Prostate gland (tissue), 2 donors: ENCODE measurements around the gene USP47. TPM values are rescaled to one million over a fixed set of nuclear protein-coding genes. Genes with fewer than 3 reads are reported as not detected.

ENCODE experiments used
- DNase-seq: peaks from one replicate; pipeline ENCODE4 v3.0.0-alpha.2; 2019; ENCODE audit warnings: low spot score
- H3K27ac ChIP-seq, 2 donors: fragments of 200-600 bp; sonication (generic); 2 replicates each; pipeline ENCODE4 v1.5.1; 2017 to 2019
- H3K27me3 ChIP-seq: fragments of 200-600 bp; sonication (generic); replicated peaks from 2 replicates; pipeline ENCODE4 v1.5.1; 2019; ENCODE audit not compliant: insufficient read depth
- H3K36me3 ChIP-seq, 2 donors: fragments of 200-600 bp; sonication (generic); 1 replicate in 1 of 2; 2 replicates in 1 of 2; pipeline versions ENCODE4 v1.5.1 to v1.8.1; 2017 to 2019
- H3K4me1 ChIP-seq: fragments of 200-600 bp; sonication (generic); replicated peaks from 2 replicates; pipeline ENCODE4 v1.5.1; 2019
- H3K4me3 ChIP-seq, 2 donors: fragments of 200-600 bp; sonication (generic); 2 replicates each; pipeline ENCODE4 v1.5.1; 2017 to 2019
- H3K9me3 ChIP-seq: fragments of 200-600 bp; sonication (generic); 2 replicates; pipeline ENCODE4 v1.5.1; 2017
- POLR2A ChIP-seq: fragments of 450-650 bp; IDR thresholded peaks from one replicate; pipeline ENCODE4 v1.6.1; 2016; ENCODE audit warnings: antibody characterized with exemption, mild to moderate bottlenecking
- POLR2AphosphoS5 ChIP-seq: sonication (generic); formaldehyde crosslinking; IDR thresholded peaks from one replicate; pipeline ENCODE4 v1.6.1; 2017; ENCODE audit warnings: antibody characterized with exemption
- WGBS: methylation state at CpG from one replicate; pipeline ENCODE4 v1.1.5; 2018; 5-methylcytosine and 5-hydroxymethylcytosine counted together
- intact Hi-C: fragments of 100-400 bp; cut with DNase I; formaldehyde crosslinking; loops from one replicate; pipeline ENCODE4 v1.14.2; 2022
- total RNA-seq, 2 donors: library from RNA; depleted of rRNA; stranded (reverse); fragments of >200 nt; gene quantifications; one replicate each; pipeline ENCODE4 v1.1.0, GENCODE V29; 2016
- TF ChIP-seq, protein P1 (sequence below), 4 experiments: fragments of 200-600 bp in 2 of 4; fragments of 450-650 bp in 2 of 4; sonication (generic) in 2 of 4; IDR thresholded peaks; 1 replicate in 3 of 4; 2 replicates in 1 of 4; pipeline ENCODE4 v1.5.1; 2016 to 2019; ENCODE audit warnings: antibody characterized with exemption in 4 of 4, mild to moderate bottlenecking in 2 of 4, moderate library complexity in 2 of 4

The USP47 gene
- total RNA-seq, 2 donors from 2014 or later = 58.4 to 76.6 TPM

DNA sequence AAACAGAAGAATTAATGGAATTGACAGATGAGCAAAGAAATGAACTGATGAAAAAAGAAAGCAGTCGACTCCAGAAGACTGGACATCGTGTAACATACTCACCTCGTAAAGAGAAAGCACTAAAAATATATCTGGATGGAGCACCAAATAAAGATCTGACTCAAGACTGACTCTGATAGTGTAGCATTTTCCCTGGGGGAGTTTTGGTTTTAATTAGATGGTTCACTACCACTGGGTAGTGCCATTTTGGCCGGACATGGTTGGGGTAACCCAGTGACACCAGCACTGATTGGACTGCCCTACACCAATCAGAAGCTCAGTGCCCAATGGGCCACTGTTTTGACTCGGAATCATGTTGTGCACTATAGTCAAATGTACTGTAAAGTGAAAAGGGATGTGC, 114.2 kb downstream of the USP47 start:
- TF ChIP-seq, protein P1, sequence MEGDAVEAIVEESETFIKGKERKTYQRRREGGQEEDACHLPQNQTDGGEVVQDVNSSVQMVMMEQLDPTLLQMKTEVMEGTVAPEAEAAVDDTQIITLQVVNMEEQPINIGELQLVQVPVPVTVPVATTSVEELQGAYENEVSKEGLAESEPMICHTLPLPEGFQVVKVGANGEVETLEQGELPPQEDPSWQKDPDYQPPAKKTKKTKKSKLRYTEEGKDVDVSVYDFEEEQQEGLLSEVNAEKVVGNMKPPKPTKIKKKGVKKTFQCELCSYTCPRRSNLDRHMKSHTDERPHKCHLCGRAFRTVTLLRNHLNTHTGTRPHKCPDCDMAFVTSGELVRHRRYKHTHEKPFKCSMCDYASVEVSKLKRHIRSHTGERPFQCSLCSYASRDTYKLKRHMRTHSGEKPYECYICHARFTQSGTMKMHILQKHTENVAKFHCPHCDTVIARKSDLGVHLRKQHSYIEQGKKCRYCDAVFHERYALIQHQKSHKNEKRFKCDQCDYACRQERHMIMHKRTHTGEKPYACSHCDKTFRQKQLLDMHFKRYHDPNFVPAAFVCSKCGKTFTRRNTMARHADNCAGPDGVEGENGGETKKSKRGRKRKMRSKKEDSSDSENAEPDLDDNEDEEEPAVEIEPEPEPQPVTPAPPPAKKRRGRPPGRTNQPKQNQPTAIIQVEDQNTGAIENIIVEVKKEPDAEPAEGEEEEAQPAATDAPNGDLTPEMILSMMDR (IDR thresholded peaks at IDR 0.05) = no peak
- TF ChIP-seq POLR2A (no peak), POLR2AphosphoS5 (no peak)
- DNase-seq = no peak
- Histone ChIP-seq H3K27ac (no peak overlapping the region), H3K4me1 (no peaks in the 10 kb centered on the region), H3K4me3 (no peak overlapping the region), H3K36me3 (peaks cover 0 to 8% of the 10 kb centered on the region in 2 donors), H3K9me3 (no peaks in the 10 kb centered on the region), H3K27me3 (no peaks in the 10 kb centered on the region)
- WGBS = 73% methylated on average over 5 of the region's 5 CpGs
- intact Hi-C loops = no loop called here

DNA sequence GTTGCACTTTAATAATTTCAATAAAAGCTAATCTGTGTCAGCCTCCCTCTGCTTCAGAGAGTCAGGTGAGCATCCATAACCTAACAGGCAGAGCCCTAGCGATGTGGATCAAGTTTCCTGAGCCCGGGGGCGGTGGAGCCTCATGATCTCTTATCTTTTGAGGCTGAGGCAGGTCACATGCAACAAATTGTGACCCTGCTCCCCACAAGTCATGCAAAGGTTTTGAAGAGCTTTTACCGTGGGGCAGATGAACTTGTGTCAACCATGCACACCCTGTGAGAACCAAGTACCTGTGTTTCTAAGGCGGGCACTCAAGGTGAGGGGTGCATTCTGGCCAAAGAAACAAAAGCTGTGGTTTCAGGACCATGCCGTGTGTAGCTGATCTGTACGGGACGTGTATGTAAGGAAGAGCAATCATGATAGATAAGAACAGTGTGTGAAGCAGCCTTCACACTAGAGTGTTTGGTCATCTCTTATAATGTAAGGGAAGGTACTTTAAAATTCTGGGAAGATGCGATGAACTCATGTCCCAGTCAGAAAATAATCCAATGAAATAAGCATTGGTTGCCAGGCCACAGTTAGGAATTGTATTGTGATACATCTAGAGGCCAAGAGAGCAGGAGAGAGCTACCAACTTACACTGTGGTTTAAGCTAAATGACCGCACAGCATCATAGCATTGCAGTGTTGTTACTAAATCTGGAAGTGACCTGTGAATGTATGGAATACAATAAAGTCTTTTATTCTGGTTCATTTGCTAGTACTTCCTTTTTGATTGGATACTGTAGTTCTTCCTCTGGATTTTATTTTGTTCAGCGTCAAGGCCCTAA, 116.8 kb downstream of the USP47 start:
- TF ChIP-seq POLR2A = no peak
- intact Hi-C loops = no loop called here
- H3K4me1 ChIP-seq = no peaks in the 10 kb centered on the region
- peaks cover 0 to 8% of the 10 kb centered on the region in 2 donors for H3K36me3 ChIP-seq
- H3K27ac ChIP-seq = no peak overlapping the region
- no peaks in the 10 kb centered on the region for H3K27me3 ChIP-seq
- H3K4me3 ChIP-seq = no peak overlapping the region
- no peaks in the 10 kb centered on the region for H3K9me3 ChIP-seq
- DNase-seq = no peak
- WGBS = 84% methylated on average over 11 of the region's 11 CpGs

DNA sequence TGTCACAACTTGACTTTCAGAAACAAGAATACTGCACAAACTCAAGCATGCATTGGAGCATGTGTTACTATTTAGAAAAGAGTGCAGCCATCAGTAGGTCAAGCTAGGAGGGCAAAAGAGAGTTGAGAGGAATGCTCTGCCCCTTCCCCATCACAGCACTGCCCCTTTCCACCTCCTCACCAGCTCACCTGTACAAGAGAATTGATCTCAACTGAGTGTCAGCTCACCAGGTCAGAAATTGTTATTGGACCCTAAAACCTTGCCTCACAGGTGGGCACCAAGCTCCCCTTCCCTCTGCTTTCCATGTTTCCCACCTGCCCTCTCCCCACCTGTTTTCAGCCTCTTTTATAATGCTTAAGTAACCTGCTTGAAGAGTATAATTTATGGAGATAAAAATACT, 117.8 kb downstream of the USP47 start:
- DNase-seq = no peak
- TF ChIP-seq POLR2AphosphoS5 (no peak), POLR2A (no peak)
- TF ChIP-seq, protein P1 (IDR thresholded peaks at IDR 0.05) = no peak
- no peaks in the 10 kb centered on the region for H3K9me3 ChIP-seq
- H3K4me1 ChIP-seq = no peaks in the 10 kb centered on the region
- H3K4me3 ChIP-seq = no peak overlapping the region
- H3K36me3 ChIP-seq = peaks cover 0 to 8% of the 10 kb centered on the region in 2 donors
- intact Hi-C loops = no loop called here
- no peak overlapping the region for H3K27ac ChIP-seq
- H3K27me3 ChIP-seq = no peaks in the 10 kb centered on the region

DNA sequence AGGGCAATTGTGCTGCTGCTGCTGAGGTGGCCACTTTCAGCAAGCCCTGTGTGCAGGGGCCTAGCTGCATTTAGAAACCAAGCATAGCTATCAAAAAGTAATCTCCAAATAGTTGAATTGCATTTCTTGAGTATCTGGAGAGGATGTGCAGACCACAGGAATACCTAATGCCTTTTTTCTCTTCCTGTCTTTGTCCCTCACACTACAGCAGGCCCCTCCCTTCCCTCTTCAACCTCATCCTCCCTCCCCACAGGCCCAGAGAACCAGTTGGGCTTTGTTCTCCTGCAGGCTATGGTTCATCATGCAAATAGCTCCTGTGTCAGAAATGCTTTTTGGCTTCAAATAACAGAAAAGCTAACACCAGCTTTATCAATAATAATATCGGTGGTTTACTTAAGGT, 118.9 kb downstream of the USP47 start:
- Histone ChIP-seq H3K36me3 (no peaks in the 10 kb centered on the region), H3K4me3 (no peak overlapping the region), H3K27me3 (no peaks in the 10 kb centered on the region), H3K4me1 (no peaks in the 10 kb centered on the region), H3K27ac (no peak overlapping the region), H3K9me3 (no peaks in the 10 kb centered on the region)
- WGBS = 77% methylated on average over 1 of the region's 1 CpG
- no peak for DNase-seq
- TF ChIP-seq POLR2A = no peak
- no peak for TF ChIP-seq POLR2AphosphoS5
- TF ChIP-seq, protein P1 (IDR thresholded peaks at IDR 0.05) = no peak
- intact Hi-C loops = no loop called here

DNA sequence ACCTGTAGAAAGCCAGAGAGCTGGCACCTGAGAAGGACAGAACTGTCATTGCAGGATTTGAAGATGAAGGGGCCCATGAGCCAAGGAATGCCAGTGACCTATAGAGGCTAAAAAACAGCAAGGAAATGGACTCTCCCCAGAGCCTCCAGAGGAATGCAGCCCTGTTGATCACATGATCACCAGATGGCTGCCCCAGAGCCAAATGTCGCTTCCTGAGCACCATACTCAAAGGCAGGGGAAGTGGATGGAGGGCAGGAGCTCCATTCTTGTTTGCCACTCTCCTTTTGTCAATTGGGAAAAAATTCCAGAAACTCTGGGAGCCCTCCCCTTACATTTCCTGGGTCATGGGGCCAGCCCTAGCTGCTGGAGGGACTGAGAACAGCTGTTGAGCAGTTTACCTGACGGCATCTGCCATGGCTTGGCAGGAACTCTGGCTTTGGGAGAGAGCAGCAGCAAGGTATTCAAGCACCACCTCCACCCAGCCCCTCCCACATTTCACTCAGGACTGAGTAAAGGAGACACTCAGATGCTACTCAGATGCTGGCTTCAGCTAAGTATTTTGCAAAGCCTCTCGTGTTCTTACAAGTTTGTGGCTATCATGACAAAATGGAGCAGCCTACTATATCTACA, 119.7 kb downstream of the USP47 start:
- intact Hi-C loops = no loop called here

More for the DNA sequence above, 119.7 kb downstream of the USP47 start:
- TF ChIP-seq POLR2AphosphoS5 (no peak), POLR2A (no peak)
- TF ChIP-seq, protein P1 (IDR thresholded peaks at IDR 0.05) = no peak
- no peaks in the 10 kb centered on the region for H3K36me3 ChIP-seq
- H3K4me3 ChIP-seq = no peak overlapping the region
- no peaks in the 10 kb centered on the region for H3K9me3 ChIP-seq
- DNase-seq = no peak
- no peaks in the 10 kb centered on the region for H3K27me3 ChIP-seq
- no peak overlapping the region for H3K27ac ChIP-seq
- no peaks in the 10 kb centered on the region for H3K4me1 ChIP-seq
- 93% methylated on average over 3 of the region's 3 CpGs for WGBS
